HepG2 (cell line): ENCODE results near the gene GAS2L2. TPM values are rescaled to one million over a fixed set of nuclear protein-coding genes. Genes with fewer than 3 reads are reported as not detected.

Source experiments
- ATAC-seq: fragments of 200-7000 bp; cut with Tn5 transposase; 3 replicates; pipeline ENCODE4 v1.9.1; 2020; ENCODE audit warnings: mild to moderate bottlenecking, moderate library complexity
- BruUV-seq: library from RNA; stranded (reverse); fragments of 400-500 nt; replicated peaks from 2 replicates; lab custom pipeline; 2021; lab: Mats Ljungman, UMichigan
- CTCF ChIA-PET: fragments of 300-600 bp; formaldehyde crosslinking; extraction: SDS; loops from one replicate; lab custom pipeline; 2021; ENCODE audit warnings: low total read pairs, inconsistent platforms, low intra/inter-chr PET ratio; lab: Yijun Ruan, JAX
- POLR2A ChIA-PET: fragments of 350-600 bp; sonication (Branson Sonifier 250); formaldehyde crosslinking; loops from one replicate; lab custom pipeline; 2020; ENCODE audit warnings: antibody characterized with exemption, inconsistent platforms; lab: Yijun Ruan, JAX
- DNase-seq: peaks from one replicate; pipeline ENCODE4 v3.0.0-alpha.2; 2015; ENCODE audit warnings: low spot score
- FAIRE-seq: peaks from 3 replicates; lab custom pipeline; 2011; peaks lifted over from hg19 to GRCh38; lab: Jason Lieb, UNC
- H2AFZ ChIP-seq: one replicate; pipeline ENCODE4 v1.6.1; 2011; ENCODE audit warnings: low read length, inconsistent platforms
- H3K27ac ChIP-seq: fragments of 300-600 bp; 3 replicates; pipeline ENCODE4 v1.8.0; 2011; ENCODE audit warnings: mixed run types, mild to moderate bottlenecking, mixed read lengths, low read length, inconsistent platforms; ENCODE audit not compliant: insufficient read depth; ENCODE audit errors: extremely low read length
- H3K27me3 ChIP-seq, 2 experiments: fragments of 200-600 bp in 1 of 2; 2 replicates in 1 of 2; 3 replicates in 1 of 2; pipeline versions ENCODE4 v1.6.0 to v1.8.0; 2011; ENCODE audit warnings: low read length in 2 of 2, mild to moderate bottlenecking in 2 of 2, moderate library complexity in 2 of 2, inconsistent platforms in 1 of 2; ENCODE audit not compliant: insufficient read depth in 2 of 2, control insufficient read depth in 1 of 2
- H3K36me3 ChIP-seq, 2 experiments: fragments of 200-600 bp in 1 of 2; replicated peaks in 1 of 2; 2 replicates in 1 of 2; 3 replicates in 1 of 2; pipeline versions ENCODE4 v1.5.1 to v1.8.0; 2011; ENCODE audit warnings: low read length in 2 of 2, inconsistent platforms in 1 of 2; ENCODE audit not compliant: insufficient read depth in 2 of 2, control insufficient read depth in 1 of 2
- H3K4me1 ChIP-seq: 2 replicates; pipeline ENCODE4 v1.5.1; 2012; ENCODE audit warnings: low read length, inconsistent platforms; ENCODE audit not compliant: insufficient read depth
- H3K4me2 ChIP-seq: 2 replicates; pipeline ENCODE4 v1.6.0; 2011; ENCODE audit warnings: low read depth, low read length, inconsistent platforms
- H3K4me3 ChIP-seq, 3 experiments: fragments of 200-600 bp in 1 of 3; sonication (generic), shearing (Covaris generic) in 1 of 3; replicated peaks in 1 of 3; 2 replicates each; pipeline ENCODE4 v1.5.1; 2011 to 2016; ENCODE audit warnings: low read length in 3 of 3, inconsistent platforms in 2 of 3, low read depth in 2 of 3, mild to moderate bottlenecking in 2 of 3, control low read depth in 1 of 3, mixed read lengths in 1 of 3; ENCODE audit not compliant: insufficient read depth in 1 of 3
- H3K79me2 ChIP-seq: one replicate; pipeline ENCODE4 v1.6.1; 2011; ENCODE audit warnings: low read length, inconsistent platforms; ENCODE audit not compliant: insufficient read depth
- H3K9ac ChIP-seq: 2 replicates; pipeline ENCODE4 v1.6.0; 2011; ENCODE audit warnings: mild to moderate bottlenecking, low read depth, low read length, inconsistent platforms; ENCODE audit not compliant: insufficient read depth
- H3K9me3 ChIP-seq: 2 replicates; pipeline ENCODE4 v1.5.1; 2012; ENCODE audit warnings: mild to moderate bottlenecking, low read length
- H4K20me1 ChIP-seq: 2 replicates; pipeline ENCODE4 v1.6.0; 2011; ENCODE audit warnings: inconsistent platforms, mild to moderate bottlenecking, low read length, moderate library complexity; ENCODE audit not compliant: insufficient read depth
- GABPB1 ChIP-seq: IDR thresholded peaks from 2 replicates; pipeline ENCODE4 v1.6.1; 2016; ENCODE audit warnings: mild to moderate bottlenecking, missing genetic modification reagents, moderate library complexity, missing compliant biosample characterization
- KLF15 ChIP-seq: sonication (generic); formaldehyde crosslinking; IDR thresholded peaks from 2 replicates; pipeline ENCODE4 v1.8.1; 2023; ENCODE audit warnings: borderline replicate concordance, mild to moderate bottlenecking, inconsistent platforms, missing genetic modification reagents, mixed read lengths
- TBP ChIP-seq: sonication (generic); formaldehyde crosslinking; IDR thresholded peaks from 2 replicates; pipeline ENCODE4 v1.5.0; 2020; ENCODE audit warnings: missing genetic modification reagents
- ZBTB8A ChIP-seq: sonication (generic); formaldehyde crosslinking; IDR thresholded peaks from 2 replicates; pipeline ENCODE4 v1.4.0; 2020; ENCODE audit warnings: mild to moderate bottlenecking, low read depth, missing genetic modification reagents, borderline replicate concordance
- ZFP36 ChIP-seq: fragments of 150-350 bp; IDR thresholded peaks from 2 replicates; pipeline ENCODE4 v1.6.1; 2018; ENCODE audit warnings: borderline replicate concordance, low read length, low read depth; ENCODE audit not compliant: partially characterized antibody
- WGBS: methylation state at CpG from one replicate; pipeline ENCODE4 v1.1.6; 2017; ENCODE audit warnings: low lambda C conversion rate; 5-methylcytosine and 5-hydroxymethylcytosine counted together
- in situ Hi-C: cut with HindIII; loops from 2 replicates; pipeline ENCODE4 v1.10.0; 2017; ENCODE audit warnings: low pct_unique_long_range_greater_than_20kb; ENCODE audit not compliant: extremely low pct_ligation_motif_present
- intact Hi-C: fragments of 100-400 bp; cut with micrococcal nuclease; formaldehyde crosslinking; loops from one replicate; pipeline ENCODE4 v1.10.0; 2022; ENCODE audit not compliant: unreplicated experiment
- polyA plus RNA-seq, 8 experiments: library from polyadenylated mRNA; depleted of rRNA in 3 of 8; stranded (reverse) in 7 of 8; unstranded in 1 of 8; fragments of >200 nt; fragmentation: Illumina TruSeq in 4 of 8; extraction: Trizol in 4 of 8; gene quantifications; 2 replicates each; pipeline versions ENCODE4 v1.2.1 to v1.2.3, GENCODE V29; 2011 to 2016; ENCODE audit warnings: low read depth in 4 of 8, missing spikeins in 1 of 8, mixed read lengths in 1 of 8; ENCODE audit not compliant: insufficient read depth in 1 of 8
- total RNA-seq, 5 experiments: library from RNA; depleted of rRNA; stranded (reverse); fragments of >200 nt; fragmentation: Illumina TruSeq; extraction: Trizol; gene quantifications; 2 replicates each; pipeline ENCODE4 v1.2.3, GENCODE V29; 2016; ENCODE audit warnings: low read depth in 1 of 5
- TF ChIP-seq, protein P1 (sequence below): sonication (generic); formaldehyde crosslinking; IDR thresholded peaks from 2 replicates; pipeline ENCODE4 v1.4.0; 2020; ENCODE audit warnings: missing genetic modification reagents, borderline replicate concordance

GAS2L2 gene
- total and polyA plus RNA-seq, 2 of the 13 experiments (the other 11 are each of a cell fraction or from before 2014, with no cell fraction given): not detected

- TF ChIP-seq, protein P1, sequence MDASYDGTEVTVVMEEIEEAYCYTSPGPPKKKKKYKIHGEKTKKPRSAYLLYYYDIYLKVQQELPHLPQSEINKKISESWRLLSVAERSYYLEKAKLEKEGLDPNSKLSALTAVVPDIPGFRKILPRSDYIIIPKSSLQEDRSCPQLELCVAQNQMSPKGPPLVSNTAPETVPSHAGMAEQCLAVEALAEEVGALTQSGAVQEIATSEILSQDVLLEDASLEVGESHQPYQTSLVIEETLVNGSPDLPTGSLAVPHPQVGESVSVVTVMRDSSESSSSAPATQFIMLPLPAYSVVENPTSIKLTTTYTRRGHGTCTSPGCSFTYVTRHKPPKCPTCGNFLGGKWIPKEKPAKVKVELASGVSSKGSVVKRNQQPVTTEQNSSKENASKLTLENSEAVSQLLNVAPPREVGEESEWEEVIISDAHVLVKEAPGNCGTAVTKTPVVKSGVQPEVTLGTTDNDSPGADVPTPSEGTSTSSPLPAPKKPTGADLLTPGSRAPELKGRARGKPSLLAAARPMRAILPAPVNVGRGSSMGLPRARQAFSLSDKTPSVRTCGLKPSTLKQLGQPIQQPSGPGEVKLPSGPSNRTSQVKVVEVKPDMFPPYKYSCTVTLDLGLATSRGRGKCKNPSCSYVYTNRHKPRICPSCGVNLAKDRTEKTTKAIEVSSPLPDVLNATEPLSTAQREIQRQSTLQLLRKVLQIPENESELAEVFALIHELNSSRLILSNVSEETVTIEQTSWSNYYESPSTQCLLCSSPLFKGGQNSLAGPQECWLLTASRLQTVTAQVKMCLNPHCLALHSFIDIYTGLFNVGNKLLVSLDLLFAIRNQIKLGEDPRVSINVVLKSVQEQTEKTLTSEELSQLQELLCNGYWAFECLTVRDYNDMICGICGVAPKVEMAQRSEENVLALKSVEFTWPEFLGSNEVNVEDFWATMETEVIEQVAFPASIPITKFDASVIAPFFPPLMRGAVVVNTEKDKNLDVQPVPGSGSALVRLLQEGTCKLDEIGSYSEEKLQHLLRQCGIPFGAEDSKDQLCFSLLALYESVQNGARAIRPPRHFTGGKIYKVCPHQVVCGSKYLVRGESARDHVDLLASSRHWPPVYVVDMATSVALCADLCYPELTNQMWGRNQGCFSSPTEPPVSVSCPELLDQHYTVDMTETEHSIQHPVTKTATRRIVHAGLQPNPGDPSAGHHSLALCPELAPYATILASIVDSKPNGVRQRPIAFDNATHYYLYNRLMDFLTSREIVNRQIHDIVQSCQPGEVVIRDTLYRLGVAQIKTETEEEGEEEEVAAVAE (CRISPR knock-in tag): no peak
- TF ChIP-seq ZFP36 (no peak), GABPB1 (no peak), TBP (CRISPR knock-in tag) (no peak), ZBTB8A (CRISPR knock-in tag) (no peak), KLF15 (CRISPR knock-in tag) (no peak)
- in situ Hi-C loops: no loop called here
- no peak overlapping the region for H2AFZ ChIP-seq
- no peak overlapping the region for H3K4me2 ChIP-seq
- no peaks in the 10 kb centered on the region for H3K36me3 ChIP-seq
- intact Hi-C loops: loop anchor here (1.0 kb wide), 1 partner anchor 9 kb away; no protein-coding TSS in a partner anchor
- no peaks in the 10 kb centered on the region for H3K79me2 ChIP-seq
- H3K4me3 ChIP-seq: no peak overlapping the region
- FAIRE-seq (no peak), ATAC-seq (no peak), DNase-seq (no peak)
- peaks cover 13 to 75% of the 10 kb centered on the region in 2 experiments; a peak in 4 of 5 replicates for H3K27me3 ChIP-seq
- ChIA-PET POLR2A (no interaction called here), CTCF (no interaction called here)
- no peaks in the 10 kb centered on the region for H4K20me1 ChIP-seq
- no peak overlapping the region for H3K27ac ChIP-seq
- BruUV-seq: no TSS peak
- H3K9ac ChIP-seq: no peak overlapping the region
- peaks cover 6% of the 10 kb centered on the region; the same call in 1 of the 2 replicates for H3K4me1 ChIP-seq
- no peaks in the 10 kb centered on the region for H3K9me3 ChIP-seq
- WGBS: 13% methylated on average over 3 of the region's 3 CpGs
These were observed 40.2 kb upstream of the GAS2L2 start for GRCh38 chr17:35793257-35793656.
